DMS 273 (cell line): ENCODE results near the gene DAP.

ENCODE experiments used
- DNase-seq: peaks from one replicate; lab custom pipeline; 2025; ENCODE audit not compliant: unreplicated experiment; lab: John Stamatoyannopoulos, UW

Gene DAP

GRCh38 chr5:10695055-10695649 is 65.9 kb downstream of the DAP start:
- DNase-seq: peak; percentile 86

- no peak for DNase-seq
Measured at GRCh38 chr5:10691826-10692785, 68.9 kb downstream of the DAP start.

GRCh38 chr5:10690460-10691440 is 70.3 kb downstream of the DAP start:
- no peak for DNase-seq

GRCh38 chr5:10689391-10690081 is 71.5 kb downstream of the DAP start:
- peak; percentile 71 for DNase-seq

GRCh38 chr5:10688651-10689171 is 72.3 kb downstream of the DAP start:
- no peak for DNase-seq

- DNase-seq: no peak
Measured at GRCh38 chr5:10686890-10687289, 74.1 kb downstream of the DAP start.

GRCh38 chr5:10685115-10685521 is 75.9 kb downstream of the DAP start:
- DNase-seq: no peak

GRCh38 chr5:10684303-10685086 is 76.5 kb downstream of the DAP start:
- DNase-seq: peak; percentile 17

- no peak for DNase-seq
Measured at GRCh38 chr5:10682801-10683525, 78.1 kb downstream of the DAP start.

- no peak for DNase-seq
Measured at GRCh38 chr5:10681731-10682679, 79.0 kb downstream of the DAP start.

GRCh38 chr5:10680876-10681481 is 80.1 kb downstream of the DAP start:
- no peak for DNase-seq

- no peak for DNase-seq
Measured at GRCh38 chr5:10679336-10679988, 81.6 kb downstream of the DAP start.

GRCh38 chr5:10678244-10678643 is 82.8 kb downstream of the DAP start:
- no peak for DNase-seq

GRCh38 chr5:10677533-10677932 is 83.5 kb downstream of the DAP start:
- DNase-seq: no peak

GRCh38 chr5:10676946-10677345 is 84.1 kb downstream of the DAP start:
- no peak for DNase-seq

- peak; percentile 84 for DNase-seq
Measured at GRCh38 chr5:10676224-10676623, 84.8 kb downstream of the DAP start.

GRCh38 chr5:10675177-10675700 is 85.8 kb downstream of the DAP start:
- DNase-seq: peak; percentile 36
